ENCODE measurements around the gene UBD.

- TF ChIP-seq CTCF (IDR thresholded peaks at IDR 0.05 in 8 of 11, conservative IDR thresholded peaks at IDR 0.05 in 3 of 11) (no peak), POLR2AphosphoS5 (IDR thresholded peaks at IDR 0.05) (no peak), POLR2A (IDR thresholded peaks at IDR 0.05) (no peak)
Observed at GRCh38 chr6:29509239-29509638, 50.3 kb downstream of the UBD start.

All from spleen (tissue), 7 donors.